Hepatocyte (in vitro differentiated cells): Measurements from ENCODE around the gene PRDM16. TPM values are rescaled to one million over a fixed set of nuclear protein-coding genes. Genes with fewer than 3 reads are reported as not detected.

ENCODE experiments used
- DNase-seq: peaks from one replicate; pipeline ENCODE4 v3.0.0-alpha.2; 2016; ENCODE audit warnings: low spot score
- H2AFZ ChIP-seq: fragments of 200-600 bp; sonication (generic); 2 replicates; pipeline ENCODE4 v1.6.0; 2016; ENCODE audit warnings: antibody characterized with exemption, mild to moderate bottlenecking
- H3K27ac ChIP-seq: fragments of 200-600 bp; sonication (generic); 2 replicates; pipeline ENCODE4 v1.5.1; 2016; ENCODE audit warnings: mild to moderate bottlenecking
- H3K27me3 ChIP-seq: fragments of 200-600 bp; sonication (generic); 2 replicates; pipeline ENCODE4 v1.6.1; 2016
- H3K36me3 ChIP-seq: fragments of 200-600 bp; sonication (generic); replicated peaks from 2 replicates; pipeline ENCODE4 v1.5.1; 2016; ENCODE audit warnings: low read depth; ENCODE audit not compliant: insufficient read depth
- H3K4me1 ChIP-seq: fragments of 200-600 bp; sonication (generic); 2 replicates; pipeline ENCODE4 v1.5.1; 2016; ENCODE audit warnings: mild to moderate bottlenecking, moderate library complexity; ENCODE audit not compliant: insufficient read depth
- H3K4me2 ChIP-seq: fragments of 200-600 bp; sonication (generic); 2 replicates; pipeline ENCODE4 v1.6.0; 2016
- H3K4me3 ChIP-seq: fragments of 200-600 bp; sonication (generic); 2 replicates; pipeline ENCODE4 v1.5.1; 2016; ENCODE audit warnings: mild to moderate bottlenecking
- H3K79me2 ChIP-seq: fragments of 200-600 bp; sonication (generic); 2 replicates; pipeline ENCODE4 v1.6.0; 2017; ENCODE audit warnings: mild to moderate bottlenecking
- H3K9me2 ChIP-seq: fragments of 200-600 bp; sonication (generic); replicated peaks from 2 replicates; pipeline ENCODE4 v1.6.0; 2017; ENCODE audit warnings: mild to moderate bottlenecking; ENCODE audit not compliant: insufficient read depth
- H3K9me3 ChIP-seq: fragments of 200-600 bp; sonication (generic); 2 replicates; pipeline ENCODE4 v1.5.1; 2016; ENCODE audit warnings: low read depth, mild to moderate bottlenecking
- H4K20me1 ChIP-seq: fragments of 200-600 bp; sonication (generic); 2 replicates; pipeline ENCODE4 v1.6.0; 2016; ENCODE audit warnings: mild to moderate bottlenecking; ENCODE audit not compliant: insufficient read depth, poor library complexity, severe bottlenecking
- EZH2 ChIP-seq: fragments of 200-600 bp; sonication (generic); IDR thresholded peaks from 2 replicates; pipeline ENCODE4 v1.6.1; 2016; ENCODE audit warnings: antibody characterized with exemption, mild to moderate bottlenecking, borderline replicate concordance
- EZH2phosphoT487 ChIP-seq: fragments of 200-600 bp; sonication (generic); IDR thresholded peaks from one replicate; pipeline ENCODE4 v1.6.1; 2018; ENCODE audit warnings: antibody characterized with exemption, mild to moderate bottlenecking, low read depth, moderate library complexity; ENCODE audit not compliant: unreplicated experiment, severe bottlenecking
- WGBS: methylation state at CpG from one replicate; pipeline ENCODE4 v1.1.6; 2016; ENCODE audit warnings: low lambda C conversion rate; ENCODE audit errors: missing lambda C conversion rate; 5-methylcytosine and 5-hydroxymethylcytosine counted together
- polyA plus RNA-seq: library from polyadenylated mRNA; unstranded; fragments of >200 nt; fragmentation: Nextera tagmentation; extraction: Ambion mirVana; gene quantifications from 2 replicates; pipeline ENCODE4 v1.2.1, GENCODE V29; 2016
- total RNA-seq: library from RNA; depleted of rRNA; stranded (reverse); fragments of >200 nt; gene quantifications from 2 replicates; pipeline ENCODE4 v1.2.3, GENCODE V29; 2014
- TF ChIP-seq, protein P1 (sequence below): fragments of 200-600 bp; sonication (generic); IDR thresholded peaks from 2 replicates; pipeline ENCODE4 v1.5.1; 2016; ENCODE audit warnings: antibody characterized with exemption, mild to moderate bottlenecking; ENCODE audit not compliant: poor library complexity

PRDM16 gene
- total and polyA plus RNA-seq, 2 experiments from 2014 or later, result 8.1 to 9.9 TPM

DNA sequence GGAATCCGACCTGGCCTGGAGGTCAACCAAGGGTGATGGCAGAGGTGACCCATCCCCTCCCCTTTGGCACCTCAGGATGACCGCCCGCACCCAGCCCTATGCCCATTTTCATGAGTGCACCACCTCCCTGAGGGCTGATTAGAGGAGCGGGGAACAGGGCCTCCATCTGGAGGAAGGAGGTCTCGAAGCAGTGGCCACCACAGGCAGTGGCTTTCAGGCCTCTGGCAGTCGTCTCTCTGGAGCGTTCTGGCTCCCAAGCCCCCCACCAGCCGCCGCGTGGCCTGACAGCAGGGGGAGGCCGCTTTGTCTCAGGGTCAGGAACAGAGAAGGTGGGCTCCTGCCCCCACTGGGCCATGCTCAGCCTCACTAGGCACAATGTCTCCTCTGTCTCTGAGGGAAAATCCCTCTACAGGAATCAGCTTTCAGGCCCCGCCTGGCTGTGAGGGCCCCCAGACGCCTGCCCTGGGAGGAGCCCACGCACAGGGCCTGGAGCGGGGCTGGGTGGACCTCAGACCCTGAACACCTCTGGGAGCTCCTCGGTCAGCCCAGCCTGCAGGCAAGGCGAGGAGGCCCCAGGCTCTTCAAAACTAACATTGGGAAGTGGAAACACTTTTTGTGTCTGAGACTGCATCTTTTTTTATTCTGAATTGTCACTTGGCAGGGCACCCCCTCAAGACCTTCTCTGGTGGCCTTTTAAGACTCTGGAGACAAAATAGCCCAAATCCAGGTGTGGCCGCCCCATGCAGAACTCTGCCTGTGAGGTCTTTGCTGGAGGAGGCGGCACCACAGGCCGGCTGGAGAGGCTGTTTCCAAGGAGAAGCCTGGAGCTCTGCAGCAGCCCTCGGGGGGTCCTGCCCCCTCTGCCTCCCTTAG is 257.7 kb downstream of the PRDM16 start:
- Histone ChIP-seq H2AFZ (no peak overlapping the region), H4K20me1 (no peaks in the 10 kb centered on the region), H3K27ac (peak overlapping the region; percentile 4), H3K4me3 (no peak overlapping the region), H3K9me2 (no peaks in the 10 kb centered on the region), H3K36me3 (no peaks in the 10 kb centered on the region), H3K9me3 (no peaks in the 10 kb centered on the region), H3K4me1 (peaks cover 25% of the 10 kb centered on the region), H3K4me2 (no peak overlapping the region), H3K79me2 (peaks cover 3% of the 10 kb centered on the region), H3K27me3 (no peaks in the 10 kb centered on the region)
- no peak for DNase-seq
- TF ChIP-seq EZH2phosphoT487 (no peak), EZH2 (no peak)
- WGBS, result 80% methylated on average over 21 of the region's 21 CpGs

DNA sequence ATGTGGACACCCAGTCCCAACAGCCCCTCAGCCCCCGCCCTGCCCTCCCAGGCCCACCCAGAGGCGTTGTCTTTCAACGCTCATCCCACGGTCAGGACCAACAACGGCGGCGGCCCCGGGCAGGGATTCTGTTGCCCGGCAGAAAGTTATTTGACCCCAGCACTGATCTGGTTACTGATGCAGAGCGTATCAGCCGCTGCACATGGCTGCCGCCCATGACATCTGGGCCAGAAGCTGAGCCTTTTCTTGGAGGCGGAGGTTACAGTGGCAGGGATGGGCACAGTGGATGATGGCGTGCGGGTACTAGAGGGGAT is 258.3 kb downstream of the PRDM16 start:
- no peaks in the 10 kb centered on the region for H3K27me3 ChIP-seq
- WGBS, result 86% methylated on average over 14 of the region's 15 CpGs
- no peak for TF ChIP-seq EZH2
- TF ChIP-seq, protein P1, sequence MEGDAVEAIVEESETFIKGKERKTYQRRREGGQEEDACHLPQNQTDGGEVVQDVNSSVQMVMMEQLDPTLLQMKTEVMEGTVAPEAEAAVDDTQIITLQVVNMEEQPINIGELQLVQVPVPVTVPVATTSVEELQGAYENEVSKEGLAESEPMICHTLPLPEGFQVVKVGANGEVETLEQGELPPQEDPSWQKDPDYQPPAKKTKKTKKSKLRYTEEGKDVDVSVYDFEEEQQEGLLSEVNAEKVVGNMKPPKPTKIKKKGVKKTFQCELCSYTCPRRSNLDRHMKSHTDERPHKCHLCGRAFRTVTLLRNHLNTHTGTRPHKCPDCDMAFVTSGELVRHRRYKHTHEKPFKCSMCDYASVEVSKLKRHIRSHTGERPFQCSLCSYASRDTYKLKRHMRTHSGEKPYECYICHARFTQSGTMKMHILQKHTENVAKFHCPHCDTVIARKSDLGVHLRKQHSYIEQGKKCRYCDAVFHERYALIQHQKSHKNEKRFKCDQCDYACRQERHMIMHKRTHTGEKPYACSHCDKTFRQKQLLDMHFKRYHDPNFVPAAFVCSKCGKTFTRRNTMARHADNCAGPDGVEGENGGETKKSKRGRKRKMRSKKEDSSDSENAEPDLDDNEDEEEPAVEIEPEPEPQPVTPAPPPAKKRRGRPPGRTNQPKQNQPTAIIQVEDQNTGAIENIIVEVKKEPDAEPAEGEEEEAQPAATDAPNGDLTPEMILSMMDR, result no peak
- no peak for TF ChIP-seq EZH2phosphoT487
- no peaks in the 10 kb centered on the region for H4K20me1 ChIP-seq
- no peaks in the 10 kb centered on the region for H3K9me3 ChIP-seq
- H3K4me2 ChIP-seq, result no peak overlapping the region
- H3K36me3 ChIP-seq, result no peaks in the 10 kb centered on the region
- no peak overlapping the region for H3K4me3 ChIP-seq
- peaks cover 24% of the 10 kb centered on the region for H3K4me1 ChIP-seq
- no peak for DNase-seq
- H3K9me2 ChIP-seq, result no peaks in the 10 kb centered on the region
- H3K79me2 ChIP-seq, result no peaks in the 10 kb centered on the region
- H2AFZ ChIP-seq, result no peak overlapping the region
- H3K27ac ChIP-seq, result no peak overlapping the region

DNA sequence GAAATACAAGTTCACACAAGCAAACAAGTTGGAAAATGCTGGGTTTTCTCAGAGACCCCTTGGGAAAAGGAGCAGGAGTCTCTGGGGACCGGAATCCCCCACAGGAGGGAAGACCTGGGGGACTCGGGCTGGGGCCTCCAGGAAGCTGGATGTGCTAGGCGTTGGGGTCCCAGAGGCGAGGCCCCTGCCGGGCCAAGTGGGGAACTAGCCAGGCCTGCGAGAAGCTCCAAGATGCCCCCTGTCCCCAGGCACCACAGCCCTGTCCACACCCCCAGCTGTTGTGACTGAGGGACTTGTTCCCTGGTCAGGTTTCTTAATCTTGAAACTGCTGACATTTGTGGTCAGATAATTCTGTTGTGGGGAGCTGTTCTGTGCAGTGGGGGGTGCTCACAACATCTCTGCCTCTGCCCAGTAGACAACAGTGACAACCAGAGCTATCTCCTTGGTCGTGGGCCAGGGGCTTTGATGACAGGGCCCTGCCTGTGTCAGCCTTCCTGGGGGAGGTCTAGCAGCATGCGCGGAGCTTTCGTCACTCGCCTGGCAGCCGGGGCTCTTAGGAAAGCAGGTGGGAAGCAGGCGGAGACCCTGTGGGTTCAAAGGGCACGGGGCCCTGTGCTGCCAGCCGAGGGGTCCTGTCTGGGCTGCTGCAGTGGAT is 259.1 kb downstream of the PRDM16 start:
- Histone ChIP-seq H3K79me2 (no peaks in the 10 kb centered on the region), H4K20me1 (no peaks in the 10 kb centered on the region), H3K27me3 (no peaks in the 10 kb centered on the region), H3K9me2 (no peaks in the 10 kb centered on the region), H3K27ac (no peak overlapping the region), H3K4me3 (no peak overlapping the region), H2AFZ (no peak overlapping the region), H3K4me2 (no peak overlapping the region), H3K4me1 (peaks cover 16% of the 10 kb centered on the region), H3K9me3 (no peaks in the 10 kb centered on the region), H3K36me3 (no peaks in the 10 kb centered on the region)
- no peak for DNase-seq
- TF ChIP-seq, protein P1, result no peak
- no peak for TF ChIP-seq EZH2
- TF ChIP-seq EZH2phosphoT487, result no peak
- 77% methylated on average over 13 of the region's 15 CpGs for WGBS

DNA sequence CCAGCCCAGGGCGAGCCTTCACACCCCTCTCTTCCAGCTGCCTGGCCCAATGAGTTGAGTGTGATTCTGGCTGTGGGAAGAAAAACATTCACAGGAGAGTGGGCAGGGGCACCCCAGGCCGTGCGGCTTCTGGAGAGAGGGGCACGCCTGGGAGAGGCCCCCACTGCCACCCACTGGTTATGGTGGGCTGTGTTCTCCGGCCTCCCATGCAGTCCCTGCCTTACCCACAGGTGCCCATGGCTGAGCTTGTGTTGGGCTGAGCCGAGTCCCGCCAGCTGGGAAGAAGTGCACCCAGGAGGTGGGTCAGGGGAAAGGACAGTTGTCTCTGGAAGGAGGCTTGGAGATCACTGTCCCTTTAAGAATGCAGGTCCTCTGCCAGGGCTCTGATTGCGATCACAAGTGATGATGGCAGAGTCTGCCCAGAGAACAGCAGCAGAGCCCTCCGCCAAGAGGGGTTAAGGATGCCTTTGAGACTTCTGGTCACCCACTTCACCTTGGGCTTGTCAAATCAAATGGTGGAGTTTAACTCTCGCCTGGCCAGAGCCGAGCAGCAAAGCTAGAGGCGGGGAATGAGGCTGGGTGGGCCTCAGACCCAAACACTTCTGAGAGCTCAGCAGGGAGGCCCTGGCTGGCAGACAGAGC is 260.8 kb downstream of the PRDM16 start:
- TF ChIP-seq, protein P1, result no peak
- TF ChIP-seq EZH2 (no peak), EZH2phosphoT487 (no peak)
- DNase-seq, result no peak
- Histone ChIP-seq H3K27me3 (no peaks in the 10 kb centered on the region), H3K36me3 (no peaks in the 10 kb centered on the region), H3K4me1 (peaks cover 5% of the 10 kb centered on the region), H4K20me1 (no peaks in the 10 kb centered on the region), H3K4me3 (no peak overlapping the region), H3K27ac (no peak overlapping the region), H3K4me2 (no peak overlapping the region), H2AFZ (no peak overlapping the region), H3K79me2 (no peaks in the 10 kb centered on the region), H3K9me3 (no peaks in the 10 kb centered on the region), H3K9me2 (no peaks in the 10 kb centered on the region)
- 86% methylated on average over 12 of the region's 12 CpGs for WGBS
